ENCODE data around the gene ESYT2. TPM values are rescaled to one million over a fixed set of nuclear protein-coding genes. Genes with fewer than 3 reads are reported as not detected.
A peak's percentile ranks its signal among the peaks of the same experiment; 100 is the strongest.

ESYT2 gene
- total and polyA plus RNA-seq, 2 experiments from 2014 or later, result 15.8 to 40.3 TPM

DNA sequence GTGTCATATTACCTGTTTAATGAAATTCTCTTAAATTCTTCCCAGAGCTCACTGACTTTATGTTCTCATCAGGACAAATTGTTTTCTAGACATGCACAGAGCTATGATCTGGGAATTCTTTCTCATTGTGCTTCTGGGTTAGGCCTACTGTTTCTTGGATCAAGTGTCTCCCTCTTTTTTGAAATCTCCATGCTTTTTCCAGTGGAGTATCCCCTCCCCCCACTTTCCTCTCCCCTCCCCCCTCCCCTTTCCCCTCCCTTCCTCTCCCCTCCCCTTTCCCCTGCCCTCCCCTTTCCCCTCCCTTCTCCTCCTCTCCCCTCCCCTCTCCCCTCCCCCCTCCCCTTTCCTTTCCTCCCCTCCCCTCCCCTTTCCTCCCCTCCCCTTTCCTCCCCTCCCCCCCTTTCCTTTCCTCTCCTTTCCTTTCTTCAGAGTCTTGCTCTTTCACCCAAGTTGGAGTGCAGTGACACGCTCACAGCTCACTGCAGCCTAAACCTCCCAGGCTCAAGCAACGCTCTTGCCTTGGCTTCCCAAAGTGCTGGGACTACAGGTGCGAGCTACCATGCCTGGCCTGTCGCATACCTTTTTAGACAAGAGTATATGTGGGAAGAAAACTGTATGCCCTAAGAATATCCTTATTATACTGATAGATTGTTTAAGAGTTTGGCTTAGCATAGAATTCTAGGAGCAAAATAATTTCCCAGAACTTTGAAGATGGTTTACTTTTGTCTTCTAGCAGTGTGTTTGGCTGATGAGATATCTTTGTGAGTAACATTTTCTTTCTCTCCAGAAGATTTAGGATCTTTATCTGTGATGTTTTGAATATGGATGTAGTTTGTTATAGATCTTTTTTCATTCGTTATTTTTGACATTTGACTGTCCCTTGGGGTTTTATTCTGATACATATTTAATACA, 29.5 kb upstream of the ESYT2 start:
- DNase-seq (ENCODE audit: low read depth in 1 of 2, low spot score in 1 of 2), result peak; percentile 8 to 24
- TF ChIP-seq, protein P1, sequence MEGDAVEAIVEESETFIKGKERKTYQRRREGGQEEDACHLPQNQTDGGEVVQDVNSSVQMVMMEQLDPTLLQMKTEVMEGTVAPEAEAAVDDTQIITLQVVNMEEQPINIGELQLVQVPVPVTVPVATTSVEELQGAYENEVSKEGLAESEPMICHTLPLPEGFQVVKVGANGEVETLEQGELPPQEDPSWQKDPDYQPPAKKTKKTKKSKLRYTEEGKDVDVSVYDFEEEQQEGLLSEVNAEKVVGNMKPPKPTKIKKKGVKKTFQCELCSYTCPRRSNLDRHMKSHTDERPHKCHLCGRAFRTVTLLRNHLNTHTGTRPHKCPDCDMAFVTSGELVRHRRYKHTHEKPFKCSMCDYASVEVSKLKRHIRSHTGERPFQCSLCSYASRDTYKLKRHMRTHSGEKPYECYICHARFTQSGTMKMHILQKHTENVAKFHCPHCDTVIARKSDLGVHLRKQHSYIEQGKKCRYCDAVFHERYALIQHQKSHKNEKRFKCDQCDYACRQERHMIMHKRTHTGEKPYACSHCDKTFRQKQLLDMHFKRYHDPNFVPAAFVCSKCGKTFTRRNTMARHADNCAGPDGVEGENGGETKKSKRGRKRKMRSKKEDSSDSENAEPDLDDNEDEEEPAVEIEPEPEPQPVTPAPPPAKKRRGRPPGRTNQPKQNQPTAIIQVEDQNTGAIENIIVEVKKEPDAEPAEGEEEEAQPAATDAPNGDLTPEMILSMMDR (IDR thresholded peaks at IDR 0.05; ENCODE audit: low read depth, low read length), result no peak
- Histone ChIP-seq H3K36me3 (no peaks in the 10 kb centered on the region), H3K4me3 (no peak overlapping the region), H3K27ac (peak overlapping the region; percentile 48), H3K4me1 (ENCODE audit: low read depth) (peaks cover 11% of the 10 kb centered on the region), H3K9me3 (ENCODE audit: low read depth) (no peaks in the 10 kb centered on the region), H3K27me3 (no peaks in the 10 kb centered on the region)

DNA sequence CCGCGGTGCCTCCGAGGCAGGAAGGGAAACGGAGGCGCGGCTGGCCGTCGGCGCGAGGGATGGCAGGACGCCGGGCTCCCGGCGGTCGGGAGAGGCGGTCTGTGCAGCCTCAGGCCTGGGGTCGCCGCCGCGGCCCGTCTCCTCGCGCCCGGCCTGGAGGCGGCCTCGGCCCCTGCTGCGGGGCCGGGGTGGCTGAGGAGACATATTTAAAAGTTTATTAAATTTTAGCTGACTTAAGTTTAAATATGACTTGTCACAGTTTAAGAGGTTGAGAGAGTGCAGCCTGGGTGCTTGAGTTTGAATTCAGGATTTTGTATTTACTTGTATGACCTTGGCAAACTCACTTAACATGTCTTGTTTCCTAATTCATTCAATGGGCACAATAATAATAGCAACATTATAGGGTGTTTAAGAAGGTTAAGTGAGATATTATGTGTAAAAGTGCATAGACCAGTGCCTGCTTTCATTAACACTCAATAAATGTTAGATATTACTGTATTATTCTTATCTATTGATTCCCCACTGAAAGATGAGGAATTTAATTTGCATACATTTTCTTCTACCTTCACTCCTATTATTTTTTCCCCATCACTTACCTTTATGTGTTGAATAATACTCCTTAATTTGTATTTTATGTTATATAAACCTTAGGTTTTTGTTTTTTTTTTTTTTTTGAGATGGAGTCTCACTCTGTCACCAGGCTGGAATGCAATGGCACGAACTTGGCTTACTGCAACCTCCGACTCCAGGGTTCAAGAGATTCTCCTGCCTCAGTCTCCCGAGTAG, 27.8 kb upstream of the ESYT2 start:
- Histone ChIP-seq H3K27me3 (no peaks in the 10 kb centered on the region), H3K4me3 (peak overlapping the region; percentile 87), H3K27ac (peak overlapping the region; percentile 68), H3K9me3 (ENCODE audit: low read depth) (no peaks in the 10 kb centered on the region), H3K4me1 (ENCODE audit: low read depth) (peaks cover 11% of the 10 kb centered on the region), H3K36me3 (no peaks in the 10 kb centered on the region)
- no peak for DNase-seq (ENCODE audit: low read depth in 1 of 2, low spot score in 1 of 2)
- TF ChIP-seq, protein P1 (IDR thresholded peaks at IDR 0.05; ENCODE audit: low read depth, low read length), result no peak

DNA sequence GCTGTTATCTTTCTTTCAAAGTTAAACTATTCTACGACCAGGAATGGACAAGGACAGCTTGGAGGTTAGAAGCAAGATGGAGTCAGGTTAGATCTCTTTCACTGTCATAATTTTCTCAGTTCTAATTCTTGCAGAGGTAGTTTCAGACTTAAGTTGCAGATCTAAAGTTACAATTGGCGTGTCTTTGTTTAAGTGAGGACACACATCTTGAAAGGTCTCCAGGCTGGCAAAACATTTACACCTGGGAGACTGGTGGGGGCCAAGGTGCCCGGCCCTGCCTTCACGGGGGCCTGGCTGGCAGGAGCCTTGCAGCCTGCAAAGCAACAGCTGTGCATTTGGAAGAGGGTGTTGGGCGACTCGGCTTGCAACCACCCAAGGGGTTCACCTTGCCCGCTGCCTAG, 25.4 kb upstream of the ESYT2 start:
- Histone ChIP-seq H3K27me3 (no peaks in the 10 kb centered on the region), H3K27ac (no peak overlapping the region), H3K36me3 (no peaks in the 10 kb centered on the region), H3K4me1 (ENCODE audit: low read depth) (peaks cover 24% of the 10 kb centered on the region), H3K9me3 (ENCODE audit: low read depth) (no peaks in the 10 kb centered on the region), H3K4me3 (no peak overlapping the region)
- TF ChIP-seq, protein P1 (IDR thresholded peaks at IDR 0.05; ENCODE audit: low read depth, low read length), result no peak
- DNase-seq (ENCODE audit: low read depth in 1 of 2, low spot score in 1 of 2), result no peak

DNA sequence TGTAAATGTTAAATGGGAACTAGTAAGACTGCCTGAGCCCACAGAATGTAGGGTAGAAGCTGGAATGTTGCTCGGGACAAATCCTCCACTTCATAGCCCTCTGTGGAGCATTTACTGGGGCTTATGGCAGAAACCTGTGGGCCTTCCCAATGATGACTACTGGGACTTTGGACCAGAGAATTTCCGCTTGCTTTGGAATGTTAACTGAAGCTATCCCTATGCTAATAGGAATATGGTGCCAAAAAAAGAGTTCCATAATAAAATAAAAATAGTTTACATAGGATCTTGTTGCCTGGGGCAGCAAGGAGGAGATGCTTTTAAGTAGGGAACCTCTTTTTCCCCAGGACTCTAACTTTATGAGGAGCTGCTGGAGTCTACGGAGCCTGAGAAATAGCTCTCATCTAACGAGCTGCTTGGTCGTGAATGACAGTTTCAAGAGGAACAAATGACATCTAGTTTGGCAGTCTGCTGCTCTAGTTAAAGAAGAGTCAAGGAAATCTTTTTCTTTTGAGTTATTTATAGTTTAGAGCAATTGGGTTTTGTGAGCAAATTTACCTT, 21.3 kb upstream of the ESYT2 start:
- no peaks in the 10 kb centered on the region for H3K36me3 ChIP-seq
- H3K4me3 ChIP-seq, result no peak overlapping the region
- H3K4me1 ChIP-seq (ENCODE audit: low read depth), result peaks cover 17% of the 10 kb centered on the region
- H3K27ac ChIP-seq, result peak overlapping the region; percentile 23
- H3K27me3 ChIP-seq, result no peaks in the 10 kb centered on the region
- H3K9me3 ChIP-seq (ENCODE audit: low read depth), result no peaks in the 10 kb centered on the region
- peak in 1 of 2 donors; percentile 46 for DNase-seq (ENCODE audit: low read depth in 1 of 2, low spot score in 1 of 2)
- TF ChIP-seq, protein P1 (IDR thresholded peaks at IDR 0.05; ENCODE audit: low read depth, low read length), result no peak

DNA sequence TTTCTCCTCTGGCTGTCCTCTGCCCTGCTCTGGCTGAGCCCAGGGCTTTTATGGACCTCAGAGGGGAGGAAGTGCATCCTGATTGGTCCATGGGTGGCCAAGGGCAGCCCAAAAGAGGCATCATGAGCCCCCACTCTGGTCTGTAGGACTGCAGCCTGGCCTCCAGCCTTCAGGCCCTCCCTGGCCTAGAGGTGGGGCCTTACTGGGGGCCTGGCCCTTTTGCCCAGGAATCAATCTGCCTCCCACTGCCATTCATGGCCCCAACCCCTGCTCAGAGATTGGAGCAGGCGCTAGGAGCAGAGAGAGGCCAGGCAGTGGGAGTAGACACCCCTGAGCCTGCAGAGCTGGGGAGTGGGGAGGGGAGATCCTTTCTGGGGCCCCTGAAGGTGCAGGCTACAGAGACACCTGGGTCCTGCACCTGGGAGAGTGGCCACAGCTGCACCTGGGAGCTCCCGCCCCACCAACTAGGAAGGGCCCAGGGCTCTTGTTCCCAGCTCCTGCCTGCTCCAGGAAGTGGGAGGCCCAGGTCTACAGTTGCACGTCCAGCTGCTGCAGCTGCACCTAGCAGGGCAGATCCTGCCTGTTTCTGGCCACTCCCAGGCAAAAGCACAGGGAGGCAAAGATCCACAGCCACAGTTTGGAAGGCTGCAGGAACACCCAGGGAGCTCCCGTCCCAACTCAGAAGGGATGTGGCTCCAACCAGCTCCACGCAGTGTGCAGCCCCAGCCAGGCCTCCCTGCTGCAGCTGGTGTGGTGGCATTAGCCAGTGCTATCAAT, 20.6 kb upstream of the ESYT2 start:
- no peak for DNase-seq (ENCODE audit: low read depth in 1 of 2, low spot score in 1 of 2)
- Histone ChIP-seq H3K4me3 (no peak overlapping the region), H3K4me1 (ENCODE audit: low read depth) (peaks cover 17% of the 10 kb centered on the region), H3K36me3 (no peaks in the 10 kb centered on the region), H3K9me3 (ENCODE audit: low read depth) (no peaks in the 10 kb centered on the region), H3K27me3 (no peaks in the 10 kb centered on the region), H3K27ac (no peak overlapping the region)
- TF ChIP-seq, protein P1 (IDR thresholded peaks at IDR 0.05; ENCODE audit: low read depth, low read length), result no peak

All from cardiac muscle cell (in vitro differentiated cells and primary cell).